BLaER1 treated with 17β-estradiol and CSF1 and Interleukin-3, amounts not matched to agents 10 nM and 100 nM (cell line): ENCODE results near the gene NKAPL.

Experiments
- H3K27ac ChIP-seq, 11 experiments: shearing (Covaris generic); formaldehyde crosslinking; 2 replicates each; pipeline ENCODE4 v1.8.1; 2022
- H3K27me3 ChIP-seq, 11 experiments: shearing (Covaris generic); formaldehyde crosslinking; 2 replicates each; pipeline ENCODE4 v1.8.1; 2022
- H3K36me3 ChIP-seq, 11 experiments: shearing (Covaris generic); formaldehyde crosslinking; 2 replicates each; pipeline ENCODE4 v1.8.1; 2022
- H3K4me1 ChIP-seq, 10 experiments: shearing (Covaris generic); formaldehyde crosslinking; 2 replicates each; pipeline ENCODE4 v1.8.1; 2022
- H3K4me2 ChIP-seq, 11 experiments: shearing (Covaris generic); formaldehyde crosslinking; 2 replicates each; pipeline ENCODE4 v1.8.1; 2022
- H3K4me3 ChIP-seq, 10 experiments: shearing (Covaris generic); formaldehyde crosslinking; 2 replicates each; pipeline ENCODE4 v1.8.1; 2022
- H3K9ac ChIP-seq, 11 experiments: shearing (Covaris generic); formaldehyde crosslinking; 2 replicates each; pipeline ENCODE4 v1.8.1; 2022
- H3K9me3 ChIP-seq, 11 experiments: shearing (Covaris generic); formaldehyde crosslinking; replicated peaks in 1 of 11; 2 replicates each; pipeline ENCODE4 v1.8.1; 2022
- H4K20me1 ChIP-seq, 11 experiments: shearing (Covaris generic); formaldehyde crosslinking; 2 replicates each; pipeline ENCODE4 v1.8.1; 2022
- Cebpa-rat ChIP-seq, 11 experiments: shearing (Covaris generic); IDR thresholded peaks; 2 replicates each; pipeline ENCODE4 v1.8.1; 2022

Gene NKAPL

GRCh38 chr6:28235912-28236452, 23.1 kb upstream of the NKAPL start:
- Histone ChIP-seq H3K27me3 (no peaks in the 10 kb centered on the region), H3K4me1 (peaks cover 0 to 24% (median 3%) of the 10 kb centered on the region in 10 experiments; a peak in 10 of 20 replicates), H3K27ac (no peak overlapping the region), H3K9ac (no peak overlapping the region), H3K4me3 (no peak overlapping the region), H3K9me3 (peaks cover 13 to 25% (median 21%) of the 10 kb centered on the region in 11 experiments), H3K4me2 (peak overlapping the region in 4 of 11 experiments; percentile 8 to 69 (median 38); a peak in 5 of 22 replicates), H4K20me1 (no peaks in the 10 kb centered on the region), H3K36me3 (peaks cover 20 to 33% (median 23%) of the 10 kb centered on the region in 11 experiments)
- TF ChIP-seq Cebpa-rat (IDR thresholded peaks at IDR 0.05) = no peak

DNA sequence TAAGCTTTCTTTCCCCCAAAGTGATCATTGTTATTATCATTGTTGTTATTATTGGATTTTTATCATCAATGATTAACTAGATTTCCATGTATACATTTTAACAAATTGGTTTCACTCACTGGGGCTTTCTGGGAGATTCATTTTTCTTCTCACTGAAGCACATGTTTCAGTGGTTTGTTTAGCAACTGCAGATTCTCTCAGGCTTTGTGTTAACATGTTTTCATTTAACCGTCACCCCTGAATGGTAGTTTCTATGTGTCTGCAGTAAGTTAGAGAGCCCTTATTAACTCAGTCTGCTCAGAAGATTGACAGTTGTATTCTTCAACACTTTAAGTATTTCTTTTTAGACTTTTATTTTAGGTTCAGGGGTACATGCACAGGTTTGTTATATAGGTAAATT, 19.5 kb upstream of the NKAPL start:
- Histone ChIP-seq H3K4me1 (peaks cover 0 to 57% (median 3%) of the 10 kb centered on the region in 10 experiments; a peak in 10 of 20 replicates), H3K27me3 (no peaks in the 10 kb centered on the region), H3K9ac (no peak overlapping the region), H3K27ac (no peak overlapping the region), H3K4me3 (no peak overlapping the region), H4K20me1 (no peaks in the 10 kb centered on the region), H3K9me3 (no peaks in the 10 kb centered on the region), H3K36me3 (peaks cover 2 to 15% (median 9%) of the 10 kb centered on the region in 11 experiments; a peak in 20 of 22 replicates), H3K4me2 (no peak overlapping the region)
- TF ChIP-seq Cebpa-rat (IDR thresholded peaks at IDR 0.05) = no peak

DNA sequence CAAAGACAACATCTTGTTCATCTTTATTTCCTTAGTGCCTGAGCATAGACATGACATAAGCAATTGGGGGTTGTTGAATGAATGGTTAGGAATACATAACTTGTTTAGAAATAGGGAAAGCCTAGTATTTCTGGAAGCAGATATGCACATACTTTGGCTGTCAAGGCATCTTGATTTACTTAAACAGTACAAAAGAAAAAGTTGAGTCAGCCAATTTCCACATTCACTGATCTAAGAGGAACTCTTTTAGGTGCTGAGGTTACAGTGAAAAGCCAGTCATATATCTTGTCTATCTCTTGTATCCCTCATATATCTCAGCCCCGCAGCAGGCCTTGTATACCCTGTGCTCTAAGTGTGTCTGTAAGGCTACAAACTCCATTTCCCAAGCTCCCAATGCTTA, 18.6 kb upstream of the NKAPL start:
- Histone ChIP-seq H3K27me3 (no peaks in the 10 kb centered on the region), H3K4me2 (peak overlapping the region in 2 of 11 experiments; percentile 26 to 38; a peak in 4 of 22 replicates), H3K36me3 (peaks cover 11 to 24% (median 18%) of the 10 kb centered on the region in 11 experiments), H4K20me1 (no peaks in the 10 kb centered on the region), H3K4me1 (peaks cover 0 to 55% (median 3%) of the 10 kb centered on the region in 10 experiments; a peak in 10 of 20 replicates), H3K4me3 (no peak overlapping the region), H3K27ac (no peak overlapping the region), H3K9ac (no peak overlapping the region), H3K9me3 (no peaks in the 10 kb centered on the region)
- TF ChIP-seq Cebpa-rat (IDR thresholded peaks at IDR 0.05) = no peak

DNA sequence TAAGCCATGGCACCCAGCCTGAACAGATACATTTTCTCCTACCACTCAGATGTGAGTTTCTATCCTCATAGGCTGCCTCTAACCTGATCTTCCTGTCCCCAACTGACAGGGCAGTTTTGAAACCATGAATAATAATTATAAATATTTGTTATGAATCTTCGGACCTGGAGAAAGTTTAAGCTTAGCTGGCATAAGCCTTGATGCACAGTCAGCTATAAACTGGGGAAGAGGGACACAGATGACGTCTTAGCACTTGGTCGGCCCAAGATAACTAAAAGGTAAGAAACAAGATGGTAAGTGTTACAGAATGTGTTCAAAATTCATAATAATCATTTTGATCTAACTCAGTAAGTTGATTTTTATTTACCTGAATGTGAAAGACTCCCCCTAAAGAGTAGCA, 15.2 kb upstream of the NKAPL start:
- H3K9ac ChIP-seq = 0 out of 22 replicates have a peak overlapping the region, but pooled peaks of 1 of the 11 experiments have one; percentile 6
- H3K9me3 ChIP-seq = no peaks in the 10 kb centered on the region
- H3K4me2 ChIP-seq = peak overlapping the region in 2 of 11 experiments; percentile 75 to 85; a peak in 5 of 22 replicates
- H3K4me1 ChIP-seq = peaks cover 0 to 43% (median 0%) of the 10 kb centered on the region in 10 experiments; a peak in 5 of 20 replicates
- peak overlapping the region in 2 of 11 experiments; percentile 50 to 57; a peak in 1 of 22 replicates for H3K27ac ChIP-seq
- no peaks in the 10 kb centered on the region for H3K27me3 ChIP-seq
- TF ChIP-seq Cebpa-rat (IDR thresholded peaks at IDR 0.05) = no peak
- H4K20me1 ChIP-seq = no peaks in the 10 kb centered on the region
- H3K4me3 ChIP-seq = no peak overlapping the region
- peaks cover 45 to 58% (median 52%) of the 10 kb centered on the region in 11 experiments for H3K36me3 ChIP-seq

GRCh38 chr6:28245206-28245941, 13.7 kb upstream of the NKAPL start:
- Histone ChIP-seq H4K20me1 (no peaks in the 10 kb centered on the region), H3K4me2 (no peak overlapping the region), H3K27ac (no peak overlapping the region), H3K36me3 (peaks cover 45 to 66% (median 57%) of the 10 kb centered on the region in 11 experiments), H3K27me3 (no peaks in the 10 kb centered on the region), H3K9me3 (no peaks in the 10 kb centered on the region), H3K9ac (no peak overlapping the region), H3K4me3 (no peak overlapping the region), H3K4me1 (peaks cover 1 to 49% (median 6%) of the 10 kb centered on the region in 10 experiments; a peak in 14 of 20 replicates)
- no peak for TF ChIP-seq Cebpa-rat (IDR thresholded peaks at IDR 0.05)

DNA sequence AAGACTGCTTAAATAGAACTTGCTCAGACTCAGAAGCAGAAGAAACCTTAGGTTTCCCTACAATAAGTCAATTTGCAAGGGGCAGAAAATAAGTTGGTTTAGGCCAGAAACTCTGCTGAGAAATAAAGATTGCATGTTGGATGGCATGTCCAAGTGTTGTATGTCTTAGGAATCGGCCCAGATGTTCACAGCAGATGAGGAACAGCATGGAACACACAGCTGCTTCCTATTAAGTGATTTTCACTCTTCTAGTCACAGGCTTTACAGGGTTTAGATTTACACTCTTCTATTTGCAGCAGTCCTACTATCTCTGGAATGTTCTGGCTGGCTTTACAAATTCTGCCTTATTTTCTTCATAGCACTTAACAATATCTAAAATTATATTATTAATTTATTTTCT, 10.2 kb upstream of the NKAPL start:
- Histone ChIP-seq H3K4me3 (no peak overlapping the region), H3K9me3 (no peaks in the 10 kb centered on the region), H3K4me2 (no peak overlapping the region), H3K27me3 (no peaks in the 10 kb centered on the region), H4K20me1 (no peaks in the 10 kb centered on the region), H3K27ac (no peak overlapping the region), H3K4me1 (peaks cover 20 to 39% (median 24%) of the 10 kb centered on the region in 10 experiments), H3K9ac (no peak overlapping the region), H3K36me3 (peaks cover 45 to 60% (median 54%) of the 10 kb centered on the region in 11 experiments)
- TF ChIP-seq Cebpa-rat (IDR thresholded peaks at IDR 0.05) = no peak

- H3K9me3 ChIP-seq = no peaks in the 10 kb centered on the region
- H3K9ac ChIP-seq = peak overlapping the region in 6 of 11 experiments; percentile 76 to 86 (median 85); a peak in 3 of 22 replicates
- H3K4me2 ChIP-seq = peak overlapping the region; percentile 80 to 97 (median 88)
- H3K27ac ChIP-seq = no peak overlapping the region
- H4K20me1 ChIP-seq = no peaks in the 10 kb centered on the region
- H3K4me3 ChIP-seq = peak overlapping the region; percentile 80 to 97 (median 94)
- H3K27me3 ChIP-seq = no peaks in the 10 kb centered on the region
- H3K4me1 ChIP-seq = peaks cover 20 to 41% (median 25%) of the 10 kb centered on the region in 10 experiments
- H3K36me3 ChIP-seq = peaks cover 27 to 42% (median 36%) of the 10 kb centered on the region in 11 experiments
- no peak for TF ChIP-seq Cebpa-rat (IDR thresholded peaks at IDR 0.05)
Observed at GRCh38 chr6:28250747-28251146, 8.3 kb upstream of the NKAPL start.

GRCh38 chr6:28251661-28252008, 7.5 kb upstream of the NKAPL start:
- Histone ChIP-seq H3K36me3 (peaks cover 18 to 33% (median 28%) of the 10 kb centered on the region in 11 experiments; a peak in 21 of 22 replicates), H3K9me3 (no peaks in the 10 kb centered on the region), H3K4me1 (peaks cover 20 to 41% (median 25%) of the 10 kb centered on the region in 10 experiments), H3K27ac (peak overlapping the region; percentile 30 to 78 (median 72); a peak in 21 of 22 replicates), H3K27me3 (no peaks in the 10 kb centered on the region), H4K20me1 (no peaks in the 10 kb centered on the region), H3K4me3 (peak overlapping the region; percentile 80 to 97 (median 94)), H3K9ac (peak overlapping the region; percentile 76 to 86 (median 81)), H3K4me2 (peak overlapping the region; percentile 80 to 97 (median 88))
- TF ChIP-seq Cebpa-rat (IDR thresholded peaks at IDR 0.05) = no peak
